Panc1 (cell line): ENCODE measurements around the gene ATP11B. TPM values are rescaled to one million over a fixed set of nuclear protein-coding genes. Genes with fewer than 3 reads are reported as not detected.

Source experiments
- ATAC-seq: fragments of 200-7000 bp; cut with Tn5 transposase; 2 replicates; pipeline ENCODE4 v1.9.1; 2020; ENCODE audit warnings: mild to moderate bottlenecking, moderate library complexity
- BruUV-seq: library from RNA; stranded (reverse); fragments of 400-500 nt; replicated peaks from 2 replicates; lab custom pipeline; 2021; lab: Mats Ljungman, UMichigan
- CTCF ChIA-PET: fragments of 300-600 bp; sonication (Branson Sonifier 250); formaldehyde crosslinking; loops from one replicate; lab custom pipeline; 2022; ENCODE audit warnings: antibody characterized with exemption; lab: Charles Lee
- POLR2A ChIA-PET: fragments of 300-600 bp; sonication (Branson Sonifier 250); formaldehyde crosslinking; loops from one replicate; lab custom pipeline; 2022; ENCODE audit warnings: antibody characterized with exemption; lab: Charles Lee
- DNase-seq: peaks from one replicate; pipeline ENCODE4 v3.0.0-alpha.2; 2010; ENCODE audit warnings: low read depth, low spot score
- H3K27ac ChIP-seq: 2 replicates; pipeline ENCODE4 v1.5.1; 2011; ENCODE audit warnings: mild to moderate bottlenecking, low read length, inconsistent platforms
- H3K27me3 ChIP-seq: fragments of 200-500 bp; sonication (Bioruptor generic); 2 replicates; pipeline ENCODE4 v1.6.0; 2014; ENCODE audit warnings: low read length, inconsistent platforms; ENCODE audit not compliant: control insufficient read depth, insufficient read depth
- H3K36me3 ChIP-seq: fragments of 200-500 bp; sonication (Bioruptor generic); 2 replicates; pipeline ENCODE4 v1.5.1; 2014; ENCODE audit warnings: inconsistent platforms, mild to moderate bottlenecking, low read length, moderate library complexity; ENCODE audit not compliant: control insufficient read depth, insufficient read depth
- H3K4me1 ChIP-seq: 2 replicates; pipeline ENCODE4 v1.5.1; 2011; ENCODE audit warnings: inconsistent platforms, mild to moderate bottlenecking, low read length, moderate library complexity; ENCODE audit not compliant: control insufficient read depth, insufficient read depth
- H3K4me3 ChIP-seq, 2 experiments: 2 replicates each; pipeline ENCODE4 v1.5.1; 2011 to 2012; ENCODE audit warnings: low read depth in 2 of 2, low read length in 2 of 2, mild to moderate bottlenecking in 2 of 2, inconsistent platforms in 1 of 2, moderate library complexity in 1 of 2
- H3K9me3 ChIP-seq: fragments of 200-500 bp; sonication (Bioruptor generic); 2 replicates; pipeline ENCODE4 v1.5.1; 2014; ENCODE audit warnings: low read depth, mild to moderate bottlenecking, inconsistent platforms, low read length, moderate library complexity; ENCODE audit not compliant: control insufficient read depth, insufficient read depth
- CTCF ChIP-seq: fragments of 450-650 bp; IDR thresholded peaks from 2 replicates; pipeline ENCODE4 v1.5.1; 2017; ENCODE audit warnings: mild to moderate bottlenecking
- POLR2AphosphoS5 ChIP-seq: IDR thresholded peaks from 2 replicates; pipeline ENCODE4 v1.6.1; 2012; ENCODE audit warnings: mild to moderate bottlenecking, low read depth, low read length, moderate library complexity
- REST ChIP-seq, 2 experiments: IDR thresholded peaks; 2 replicates each; pipeline ENCODE4 v1.6.1; 2011 to 2012; ENCODE audit warnings: low read depth in 2 of 2, control low read depth in 1 of 2, low read length in 1 of 2, mild to moderate bottlenecking in 1 of 2, moderate library complexity in 1 of 2; ENCODE audit not compliant: insufficient read depth in 1 of 2
- SIN3A ChIP-seq: IDR thresholded peaks from 2 replicates; pipeline ENCODE4 v1.6.1; 2012; ENCODE audit warnings: low read depth, mild to moderate bottlenecking, low read length, moderate library complexity, borderline replicate concordance; ENCODE audit not compliant: insufficient read depth
- TCF7L2 ChIP-seq: IDR thresholded peaks from 2 replicates; pipeline ENCODE4 v1.6.1; 2011; ENCODE audit warnings: mild to moderate bottlenecking, low read depth, low read length, inconsistent platforms
- in situ Hi-C: cut with HindIII; loops from 2 replicates; pipeline ENCODE4 v1.10.0; 2016; ENCODE audit warnings: low sequenced_read_pairs, low pct_unique_long_range_greater_than_20kb
- intact Hi-C: fragments of 100-400 bp; cut with micrococcal nuclease; formaldehyde crosslinking; loops from one replicate; pipeline ENCODE4 v1.10.0; 2022; ENCODE audit not compliant: unreplicated experiment
- total RNA-seq: library from RNA; stranded (reverse); gene quantifications from one replicate; pipeline ENCODE4 v1.2.1, GENCODE V29; 2021; ENCODE audit not compliant: unreplicated experiment

The ATP11B gene
- total RNA-seq, 1 experiment from 2014 or later, result 108 TPM

DNA sequence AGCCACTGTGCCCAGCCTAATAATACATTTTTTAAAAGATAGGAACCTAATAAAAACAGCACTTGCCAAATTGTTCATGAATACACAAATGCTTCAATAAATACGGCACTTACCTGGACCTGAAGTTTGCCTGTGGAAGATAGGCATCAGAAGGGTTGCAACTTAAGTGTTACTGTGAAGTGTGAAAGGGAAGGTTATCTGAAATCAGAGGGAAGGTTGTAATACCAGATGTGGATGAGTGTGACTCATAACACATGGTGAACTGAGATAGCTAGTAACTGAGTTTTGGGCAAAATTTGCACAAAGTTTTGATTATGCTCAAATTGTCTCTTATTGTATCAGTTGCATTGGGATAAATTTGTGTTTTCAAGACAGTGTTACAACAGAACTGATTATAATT, 68.0 kb downstream of the ATP11B start:
- TF ChIP-seq SIN3A (no peak), REST (IDR thresholded peaks at IDR 0.05; ENCODE audit: insufficient read depth in 1 of 2, low read depth in 2 of 2, low read length in 1 of 2) (no peak), TCF7L2 (no peak), CTCF (no peak), POLR2AphosphoS5 (no peak)
- no TSS peak for BruUV-seq
- intact Hi-C loops, result no loop called here
- Histone ChIP-seq H3K4me1 (no peaks in the 10 kb centered on the region), H3K36me3 (peaks cover 8% of the 10 kb centered on the region; the same call in 1 of the 2 replicates), H3K27ac (no peak overlapping the region), H3K4me3 (no peak overlapping the region), H3K27me3 (no peaks in the 10 kb centered on the region), H3K9me3 (no peaks in the 10 kb centered on the region)
- ChIA-PET POLR2A (no interaction called here), CTCF (no interaction called here)
- in situ Hi-C loops, result no loop called here
- no peak for ATAC-seq
- DNase-seq, result no peak

- Histone ChIP-seq H3K27me3 (no peaks in the 10 kb centered on the region), H3K36me3 (peaks cover 8% of the 10 kb centered on the region; the same call in 1 of the 2 replicates), H3K4me1 (no peaks in the 10 kb centered on the region), H3K27ac (no peak overlapping the region), H3K9me3 (no peaks in the 10 kb centered on the region), H3K4me3 (no peak overlapping the region)
- in situ Hi-C loops (no loop called here), intact Hi-C loops (no loop called here)
- TF ChIP-seq POLR2AphosphoS5 (no peak), TCF7L2 (no peak), REST (IDR thresholded peaks at IDR 0.05; ENCODE audit: insufficient read depth in 1 of 2, low read depth in 2 of 2, low read length in 1 of 2) (no peak), CTCF (no peak), SIN3A (no peak)
- ATAC-seq (no peak), DNase-seq (no peak)
- CTCF ChIA-PET, result no interaction called here
- no TSS peak for BruUV-seq
- POLR2A ChIA-PET, result no interaction called here
Observed at GRCh38 chr3:182862159-182862860, 69.0 kb downstream of the ATP11B start.
